HEK293 (cell line): Measurements from ENCODE around the gene NLGN3.
A peak's percentile ranks its signal among the peaks of the same experiment; 100 is the strongest.

Experiments
- GLIS2 ChIP-seq: fragments of 450-650 bp; formaldehyde crosslinking; IDR thresholded peaks from 2 replicates; pipeline ENCODE4 v1.5.1; 2016; ENCODE audit warnings: missing biosample characterization, missing genetic modification characterization
- HOXA7 ChIP-seq: sonication (generic); formaldehyde crosslinking; IDR thresholded peaks from 2 replicates; pipeline ENCODE4 v1.8.1; 2022; ENCODE audit warnings: missing genetic modification reagents, borderline replicate concordance
- KLF1 ChIP-seq: fragments of 450-650 bp; formaldehyde crosslinking; IDR thresholded peaks from 2 replicates; pipeline ENCODE4 v1.5.1; 2016; ENCODE audit warnings: missing biosample characterization, missing genetic modification characterization
- MYNN ChIP-seq: fragments of 450-650 bp; formaldehyde crosslinking; IDR thresholded peaks from 2 replicates; pipeline ENCODE4 v1.5.1; 2016; ENCODE audit warnings: missing biosample characterization, missing genetic modification characterization, borderline replicate concordance
- OSR2 ChIP-seq: fragments of 450-650 bp; formaldehyde crosslinking; IDR thresholded peaks from 2 replicates; pipeline ENCODE4 v1.5.1; 2016; ENCODE audit warnings: missing biosample characterization, missing genetic modification characterization
- REPIN1 ChIP-seq: fragments of 450-650 bp; formaldehyde crosslinking; IDR thresholded peaks from 2 replicates; pipeline ENCODE4 v1.5.1; 2017; ENCODE audit warnings: missing biosample characterization, missing genetic modification characterization, low read depth
- SETDB1 ChIP-seq: IDR thresholded peaks from one replicate; pipeline ENCODE4 v1.6.1; 2017; ENCODE audit warnings: mild to moderate bottlenecking, low read length, moderate library complexity, mixed read lengths; ENCODE audit not compliant: insufficient read length
- TRIM28 ChIP-seq: IDR thresholded peaks from 2 replicates; pipeline ENCODE4 v1.6.1; 2011; ENCODE audit warnings: low read length, control low read depth, borderline replicate concordance
- WT1 ChIP-seq: fragments of 450-650 bp; formaldehyde crosslinking; IDR thresholded peaks from 2 replicates; pipeline ENCODE4 v1.5.1; 2016; ENCODE audit warnings: missing biosample characterization, missing genetic modification characterization
- ZBTB8A ChIP-seq: fragments of 450-650 bp; formaldehyde crosslinking; IDR thresholded peaks from 2 replicates; pipeline ENCODE4 v1.5.1; 2016; ENCODE audit warnings: missing biosample characterization, missing genetic modification characterization
- ZEB2 ChIP-seq: fragments of 450-650 bp; formaldehyde crosslinking; IDR thresholded peaks from 2 replicates; pipeline ENCODE4 v1.5.1; 2016; ENCODE audit warnings: missing biosample characterization, missing genetic modification characterization
- ZFP69B ChIP-seq: fragments of 450-650 bp; formaldehyde crosslinking; IDR thresholded peaks from 2 replicates; pipeline ENCODE4 v1.5.1; 2016; ENCODE audit warnings: missing biosample characterization, missing genetic modification characterization
- ZNF184 ChIP-seq: fragments of 450-650 bp; IDR thresholded peaks from 2 replicates; pipeline ENCODE4 v1.5.1; 2018; ENCODE audit warnings: missing biosample characterization, mild to moderate bottlenecking, missing genetic modification characterization
- ZNF24 ChIP-seq: fragments of 450-650 bp; formaldehyde crosslinking; IDR thresholded peaks from 2 replicates; pipeline ENCODE4 v1.5.1; 2016; ENCODE audit warnings: missing biosample characterization, missing genetic modification characterization
- ZNF266 ChIP-seq: fragments of 450-650 bp; formaldehyde crosslinking; IDR thresholded peaks from 2 replicates; pipeline ENCODE4 v1.5.1; 2016; ENCODE audit warnings: missing biosample characterization, missing genetic modification characterization, low read depth
- ZNF335 ChIP-seq: fragments of 450-650 bp; formaldehyde crosslinking; conservative IDR thresholded peaks from 2 replicates; pipeline ENCODE4 v1.5.1; 2016; ENCODE audit warnings: missing biosample characterization, missing genetic modification characterization
- ZNF350 ChIP-seq: fragments of 450-650 bp; formaldehyde crosslinking; IDR thresholded peaks from 2 replicates; pipeline ENCODE4 v1.5.0; 2017; ENCODE audit warnings: missing biosample characterization, mild to moderate bottlenecking, missing genetic modification characterization
- ZNF398 ChIP-seq: fragments of 450-650 bp; formaldehyde crosslinking; IDR thresholded peaks from 2 replicates; pipeline ENCODE4 v1.5.1; 2017; ENCODE audit warnings: missing biosample characterization, missing genetic modification characterization
- ZNF416 ChIP-seq: fragments of 450-650 bp; formaldehyde crosslinking; IDR thresholded peaks from 2 replicates; pipeline ENCODE4 v1.5.1; 2016; ENCODE audit warnings: missing biosample characterization, missing genetic modification characterization
- ZNF423 ChIP-seq: fragments of 450-650 bp; formaldehyde crosslinking; IDR thresholded peaks from 2 replicates; pipeline ENCODE4 v1.5.1; 2016; ENCODE audit warnings: missing biosample characterization, missing genetic modification characterization
- ZNF48 ChIP-seq: fragments of 450-650 bp; formaldehyde crosslinking; IDR thresholded peaks from 2 replicates; pipeline ENCODE4 v1.5.1; 2016; ENCODE audit warnings: missing biosample characterization, missing genetic modification characterization
- ZNF514 ChIP-seq: fragments of 450-650 bp; formaldehyde crosslinking; IDR thresholded peaks from 2 replicates; pipeline ENCODE4 v1.5.1; 2016; ENCODE audit warnings: missing biosample characterization, missing genetic modification characterization
- ZNF529 ChIP-seq: fragments of 450-650 bp; formaldehyde crosslinking; IDR thresholded peaks from 2 replicates; pipeline ENCODE4 v1.5.1; 2017; ENCODE audit warnings: missing genetic modification characterization, missing biosample characterization; ENCODE audit not compliant: insufficient replicate concordance
- ZNF548 ChIP-seq: fragments of 450-650 bp; formaldehyde crosslinking; IDR thresholded peaks from 2 replicates; pipeline ENCODE4 v1.5.1; 2016; ENCODE audit warnings: missing biosample characterization, missing genetic modification characterization
- ZNF768 ChIP-seq: fragments of 450-650 bp; formaldehyde crosslinking; IDR thresholded peaks from 2 replicates; pipeline ENCODE4 v1.5.1; 2018; ENCODE audit warnings: missing biosample characterization, mild to moderate bottlenecking, missing genetic modification characterization
- ZNF777 ChIP-seq: fragments of 450-650 bp; formaldehyde crosslinking; IDR thresholded peaks from 2 replicates; pipeline ENCODE4 v1.5.1; 2017; ENCODE audit warnings: missing biosample characterization, missing genetic modification characterization, borderline replicate concordance
- ZNF791 ChIP-seq: fragments of 450-650 bp; formaldehyde crosslinking; IDR thresholded peaks from 2 replicates; pipeline ENCODE4 v1.5.1; 2016; ENCODE audit warnings: missing biosample characterization, missing genetic modification characterization
- ZNF837 ChIP-seq: fragments of 450-650 bp; formaldehyde crosslinking; IDR thresholded peaks from 2 replicates; pipeline ENCODE4 v1.5.1; 2016; ENCODE audit warnings: missing biosample characterization, missing genetic modification characterization
- TF ChIP-seq, protein P1 (sequence below): fragments of 450-650 bp; formaldehyde crosslinking; IDR thresholded peaks from 2 replicates; pipeline ENCODE4 v1.5.1; 2017; ENCODE audit warnings: missing biosample characterization, missing genetic modification characterization
- TF ChIP-seq, protein P2 (sequence below): fragments of 450-650 bp; formaldehyde crosslinking; IDR thresholded peaks from 2 replicates; pipeline ENCODE4 v1.5.1; 2016; ENCODE audit warnings: missing biosample characterization, missing genetic modification characterization
- TF ChIP-seq, protein P3 (sequence below): fragments of 450-650 bp; formaldehyde crosslinking; IDR thresholded peaks from 2 replicates; pipeline ENCODE4 v1.5.1; 2017; ENCODE audit warnings: missing biosample characterization, missing genetic modification characterization
- TF ChIP-seq, protein P4 (sequence below): sonication (generic); formaldehyde crosslinking; IDR thresholded peaks from 2 replicates; pipeline ENCODE4 v1.8.1; 2022; ENCODE audit warnings: mild to moderate bottlenecking, moderate library complexity, missing genetic modification reagents

Gene NLGN3

DNA sequence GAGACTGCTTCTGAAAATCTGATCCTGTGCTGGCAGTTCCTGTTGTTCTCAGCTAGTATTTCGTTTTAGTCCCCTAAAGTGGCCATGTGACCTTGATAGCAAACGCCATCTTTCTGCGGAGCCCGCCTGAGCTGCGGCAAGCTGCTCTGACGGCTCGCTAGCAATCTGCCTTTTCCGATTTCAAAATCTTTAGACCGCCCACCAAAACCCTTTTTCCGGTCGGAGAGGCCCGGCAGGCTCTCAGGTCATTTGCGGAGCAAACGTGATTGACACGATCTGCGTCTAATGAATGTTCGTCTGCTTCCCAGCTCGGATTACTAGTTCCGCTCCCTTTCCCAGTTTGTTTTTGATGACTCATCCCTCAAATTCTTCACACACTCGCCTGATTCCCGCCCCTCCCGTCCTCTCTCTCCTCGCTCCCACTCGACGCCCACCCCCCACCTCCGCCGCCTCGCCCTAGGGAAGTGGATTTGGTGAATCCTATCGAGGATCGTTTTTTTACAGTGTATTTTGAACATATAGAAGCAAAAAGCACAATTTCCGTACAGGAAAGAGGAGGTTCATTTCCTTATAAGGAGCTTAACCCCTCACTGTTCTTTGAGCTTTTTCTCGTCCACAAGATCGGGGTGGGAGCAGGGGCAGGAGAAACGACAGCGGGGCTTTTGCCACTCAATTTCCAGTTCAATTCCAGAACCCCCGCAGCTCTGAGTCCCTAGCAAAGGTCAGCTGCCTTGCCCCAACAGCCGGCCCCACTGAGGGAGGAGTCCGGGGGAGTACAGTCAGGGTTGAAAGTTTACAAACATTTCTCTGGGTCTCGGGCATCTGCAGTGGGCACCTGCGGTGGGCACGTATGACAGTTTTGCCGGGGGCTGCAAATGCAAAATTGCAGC lies 37.5 kb downstream of the NLGN3 start (continued):
- TF ChIP-seq, protein P1, sequence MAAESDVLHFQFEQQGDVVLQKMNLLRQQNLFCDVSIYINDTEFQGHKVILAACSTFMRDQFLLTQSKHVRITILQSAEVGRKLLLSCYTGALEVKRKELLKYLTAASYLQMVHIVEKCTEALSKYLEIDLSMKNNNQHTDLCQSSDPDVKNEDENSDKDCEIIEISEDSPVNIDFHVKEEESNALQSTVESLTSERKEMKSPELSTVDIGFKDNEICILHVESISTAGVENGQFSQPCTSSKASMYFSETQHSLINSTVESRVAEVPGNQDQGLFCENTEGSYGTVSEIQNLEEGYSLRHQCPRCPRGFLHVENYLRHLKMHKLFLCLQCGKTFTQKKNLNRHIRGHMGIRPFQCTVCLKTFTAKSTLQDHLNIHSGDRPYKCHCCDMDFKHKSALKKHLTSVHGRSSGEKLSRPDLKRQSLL (tag by site-specific recombination): no peak
- TF ChIP-seq ZNF423 (tag by site-specific recombination): no peak
- no peak for TF ChIP-seq ZNF768
- no peak for TF ChIP-seq ZNF266 (tag by site-specific recombination)
- TF ChIP-seq ZNF350 (tag by site-specific recombination): no peak
- TF ChIP-seq ZNF416 (tag by site-specific recombination): no peak
- TF ChIP-seq ZNF791: no peak
- peak; percentile 56; the same call in 1 of the 2 replicates for TF ChIP-seq ZBTB8A (tag by site-specific recombination)
- 0 out of 2 replicates have a peak, but pooled peaks have one; percentile 14 for TF ChIP-seq ZEB2
- TF ChIP-seq ZNF529: no peak
- no peak for TF ChIP-seq REPIN1 (tag by site-specific recombination)
- no peak for TF ChIP-seq ZNF24
- 0 out of 2 replicates have a peak, but pooled peaks have one; percentile 41 for TF ChIP-seq ZNF184 (tag by site-specific recombination)
- no peak for TF ChIP-seq ZNF48
- no peak for TF ChIP-seq HOXA7
- no peak for TF ChIP-seq ZNF548 (tag by site-specific recombination)
- peak; percentile 90 for TF ChIP-seq ZNF398
- TF ChIP-seq OSR2 (tag by site-specific recombination): no peak
- peak; percentile 51; the same call in 1 of the 2 replicates for TF ChIP-seq ZFP69B (tag by site-specific recombination)
- no peak for TF ChIP-seq TRIM28
- TF ChIP-seq GLIS2 (tag by site-specific recombination): peak; percentile 64; the same call in 1 of the 2 replicates
- TF ChIP-seq WT1 (tag by site-specific recombination): 0 out of 2 replicates have a peak, but pooled peaks have one; percentile 15
- peak; percentile 81 for TF ChIP-seq SETDB1
- no peak for TF ChIP-seq ZNF837 (tag by site-specific recombination)
- TF ChIP-seq, protein P2, sequence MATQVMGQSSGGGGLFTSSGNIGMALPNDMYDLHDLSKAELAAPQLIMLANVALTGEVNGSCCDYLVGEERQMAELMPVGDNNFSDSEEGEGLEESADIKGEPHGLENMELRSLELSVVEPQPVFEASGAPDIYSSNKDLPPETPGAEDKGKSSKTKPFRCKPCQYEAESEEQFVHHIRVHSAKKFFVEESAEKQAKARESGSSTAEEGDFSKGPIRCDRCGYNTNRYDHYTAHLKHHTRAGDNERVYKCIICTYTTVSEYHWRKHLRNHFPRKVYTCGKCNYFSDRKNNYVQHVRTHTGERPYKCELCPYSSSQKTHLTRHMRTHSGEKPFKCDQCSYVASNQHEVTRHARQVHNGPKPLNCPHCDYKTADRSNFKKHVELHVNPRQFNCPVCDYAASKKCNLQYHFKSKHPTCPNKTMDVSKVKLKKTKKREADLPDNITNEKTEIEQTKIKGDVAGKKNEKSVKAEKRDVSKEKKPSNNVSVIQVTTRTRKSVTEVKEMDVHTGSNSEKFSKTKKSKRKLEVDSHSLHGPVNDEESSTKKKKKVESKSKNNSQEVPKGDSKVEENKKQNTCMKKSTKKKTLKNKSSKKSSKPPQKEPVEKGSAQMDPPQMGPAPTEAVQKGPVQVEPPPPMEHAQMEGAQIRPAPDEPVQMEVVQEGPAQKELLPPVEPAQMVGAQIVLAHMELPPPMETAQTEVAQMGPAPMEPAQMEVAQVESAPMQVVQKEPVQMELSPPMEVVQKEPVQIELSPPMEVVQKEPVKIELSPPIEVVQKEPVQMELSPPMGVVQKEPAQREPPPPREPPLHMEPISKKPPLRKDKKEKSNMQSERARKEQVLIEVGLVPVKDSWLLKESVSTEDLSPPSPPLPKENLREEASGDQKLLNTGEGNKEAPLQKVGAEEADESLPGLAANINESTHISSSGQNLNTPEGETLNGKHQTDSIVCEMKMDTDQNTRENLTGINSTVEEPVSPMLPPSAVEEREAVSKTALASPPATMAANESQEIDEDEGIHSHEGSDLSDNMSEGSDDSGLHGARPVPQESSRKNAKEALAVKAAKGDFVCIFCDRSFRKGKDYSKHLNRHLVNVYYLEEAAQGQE: no peak
- no peak for TF ChIP-seq MYNN (tag by site-specific recombination)
- TF ChIP-seq, protein P3, sequence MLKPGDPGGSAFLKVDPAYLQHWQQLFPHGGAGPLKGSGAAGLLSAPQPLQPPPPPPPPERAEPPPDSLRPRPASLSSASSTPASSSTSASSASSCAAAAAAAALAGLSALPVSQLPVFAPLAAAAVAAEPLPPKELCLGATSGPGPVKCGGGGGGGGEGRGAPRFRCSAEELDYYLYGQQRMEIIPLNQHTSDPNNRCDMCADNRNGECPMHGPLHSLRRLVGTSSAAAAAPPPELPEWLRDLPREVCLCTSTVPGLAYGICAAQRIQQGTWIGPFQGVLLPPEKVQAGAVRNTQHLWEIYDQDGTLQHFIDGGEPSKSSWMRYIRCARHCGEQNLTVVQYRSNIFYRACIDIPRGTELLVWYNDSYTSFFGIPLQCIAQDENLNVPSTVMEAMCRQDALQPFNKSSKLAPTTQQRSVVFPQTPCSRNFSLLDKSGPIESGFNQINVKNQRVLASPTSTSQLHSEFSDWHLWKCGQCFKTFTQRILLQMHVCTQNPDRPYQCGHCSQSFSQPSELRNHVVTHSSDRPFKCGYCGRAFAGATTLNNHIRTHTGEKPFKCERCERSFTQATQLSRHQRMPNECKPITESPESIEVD (tag by site-specific recombination): no peak
- no peak for TF ChIP-seq ZNF514
- no peak for TF ChIP-seq KLF1 (tag by site-specific recombination)
- peak; percentile 87 for TF ChIP-seq ZNF335 (tag by site-specific recombination)
- TF ChIP-seq, protein P4, sequence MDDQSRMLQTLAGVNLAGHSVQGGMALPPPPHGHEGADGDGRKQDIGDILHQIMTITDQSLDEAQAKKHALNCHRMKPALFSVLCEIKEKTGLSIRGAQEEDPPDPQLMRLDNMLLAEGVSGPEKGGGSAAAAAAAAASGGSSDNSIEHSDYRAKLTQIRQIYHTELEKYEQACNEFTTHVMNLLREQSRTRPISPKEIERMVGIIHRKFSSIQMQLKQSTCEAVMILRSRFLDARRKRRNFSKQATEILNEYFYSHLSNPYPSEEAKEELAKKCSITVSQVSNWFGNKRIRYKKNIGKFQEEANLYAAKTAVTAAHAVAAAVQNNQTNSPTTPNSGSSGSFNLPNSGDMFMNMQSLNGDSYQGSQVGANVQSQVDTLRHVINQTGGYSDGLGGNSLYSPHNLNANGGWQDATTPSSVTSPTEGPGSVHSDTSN (CRISPR knock-in tag): peak; percentile 86; the same call in 1 of the 2 replicates
- TF ChIP-seq ZNF777 (tag by site-specific recombination): peak; percentile 55; the same call in 1 of the 2 replicates
